HEK293 (cell line): ENCODE measurements around the gene PRDX2.
A peak's percentile ranks its signal among the peaks of the same experiment; 100 is the strongest.

Source experiments
- BCL11B ChIP-seq: fragments of 450-650 bp; formaldehyde crosslinking; IDR thresholded peaks from 2 replicates; pipeline ENCODE4 v1.5.1; 2016; ENCODE audit warnings: low read depth, missing biosample characterization, missing genetic modification characterization
- CTCF ChIP-seq: fragments of 450-650 bp; formaldehyde crosslinking; IDR thresholded peaks from 2 replicates; pipeline ENCODE4 v1.5.1; 2016; ENCODE audit warnings: missing biosample characterization, missing genetic modification characterization
- HIC1 ChIP-seq: fragments of 450-650 bp; formaldehyde crosslinking; IDR thresholded peaks from 2 replicates; pipeline ENCODE4 v1.5.1; 2016; ENCODE audit warnings: missing biosample characterization, missing genetic modification characterization
- HOXC10 ChIP-seq: sonication (generic); formaldehyde crosslinking; IDR thresholded peaks from 2 replicates; pipeline ENCODE4 v1.8.1; 2023; ENCODE audit warnings: mild to moderate bottlenecking, missing genetic modification reagents
- KLF9 ChIP-seq: fragments of 450-650 bp; formaldehyde crosslinking; IDR thresholded peaks from 2 replicates; pipeline ENCODE4 v1.5.1; 2016; ENCODE audit warnings: missing biosample characterization, missing genetic modification characterization, low read depth
- REPIN1 ChIP-seq: fragments of 450-650 bp; formaldehyde crosslinking; IDR thresholded peaks from 2 replicates; pipeline ENCODE4 v1.5.1; 2017; ENCODE audit warnings: missing biosample characterization, missing genetic modification characterization, low read depth
- TRIM28 ChIP-seq: IDR thresholded peaks from 2 replicates; pipeline ENCODE4 v1.6.1; 2011; ENCODE audit warnings: low read length, control low read depth, borderline replicate concordance
- WT1 ChIP-seq: fragments of 450-650 bp; formaldehyde crosslinking; IDR thresholded peaks from 2 replicates; pipeline ENCODE4 v1.5.1; 2016; ENCODE audit warnings: missing biosample characterization, missing genetic modification characterization
- YY2 ChIP-seq: fragments of 450-650 bp; formaldehyde crosslinking; IDR thresholded peaks from 2 replicates; pipeline ENCODE4 v1.5.1; 2016; ENCODE audit warnings: missing biosample characterization, missing genetic modification characterization
- ZEB2 ChIP-seq: fragments of 450-650 bp; formaldehyde crosslinking; IDR thresholded peaks from 2 replicates; pipeline ENCODE4 v1.5.1; 2016; ENCODE audit warnings: missing biosample characterization, missing genetic modification characterization
- ZFP3 ChIP-seq: fragments of 450-650 bp; formaldehyde crosslinking; IDR thresholded peaks from 2 replicates; pipeline ENCODE4 v1.5.1; 2016; ENCODE audit warnings: low read depth, missing biosample characterization, missing genetic modification characterization
- ZIC2 ChIP-seq: fragments of 450-650 bp; formaldehyde crosslinking; IDR thresholded peaks from 2 replicates; pipeline ENCODE4 v1.5.1; 2016; ENCODE audit warnings: missing biosample characterization, missing genetic modification characterization
- ZNF114 ChIP-seq: fragments of 450-650 bp; formaldehyde crosslinking; IDR thresholded peaks from 2 replicates; pipeline ENCODE4 v1.5.0; 2017; ENCODE audit warnings: missing biosample characterization, missing genetic modification characterization
- ZNF132 ChIP-seq: fragments of 450-650 bp; formaldehyde crosslinking; IDR thresholded peaks from 2 replicates; pipeline ENCODE4 v1.5.1; 2017; ENCODE audit warnings: missing biosample characterization, missing genetic modification characterization, borderline replicate concordance
- ZNF175 ChIP-seq: fragments of 450-650 bp; formaldehyde crosslinking; IDR thresholded peaks from 2 replicates; pipeline ENCODE4 v1.5.1; 2016; ENCODE audit warnings: missing biosample characterization, missing genetic modification characterization
- ZNF18 ChIP-seq: fragments of 450-650 bp; formaldehyde crosslinking; IDR thresholded peaks from 2 replicates; pipeline ENCODE4 v1.5.1; 2016; ENCODE audit warnings: missing biosample characterization, missing genetic modification characterization
- ZNF184 ChIP-seq: fragments of 450-650 bp; IDR thresholded peaks from 2 replicates; pipeline ENCODE4 v1.5.1; 2018; ENCODE audit warnings: missing biosample characterization, mild to moderate bottlenecking, missing genetic modification characterization
- ZNF211 ChIP-seq: fragments of 450-650 bp; formaldehyde crosslinking; IDR thresholded peaks from 2 replicates; pipeline ENCODE4 v1.5.1; 2016; ENCODE audit warnings: low read depth, missing biosample characterization, missing genetic modification characterization
- ZNF274 ChIP-seq, 2 experiments: fragments of 200-500 bp in 1 of 2; fragments of 450-650 bp in 1 of 2; sonication (Bioruptor generic) in 1 of 2; formaldehyde crosslinking in 1 of 2; IDR thresholded peaks; 2 replicates each; pipeline versions ENCODE4 v1.5.1 to v1.6.1; 2014 to 2016; ENCODE audit warnings: borderline replicate concordance in 1 of 2, inconsistent platforms in 1 of 2, low read length in 1 of 2, missing biosample characterization in 1 of 2, missing genetic modification characterization in 1 of 2
- ZNF335 ChIP-seq: fragments of 450-650 bp; formaldehyde crosslinking; conservative IDR thresholded peaks from 2 replicates; pipeline ENCODE4 v1.5.1; 2016; ENCODE audit warnings: missing biosample characterization, missing genetic modification characterization
- ZNF341 ChIP-seq: fragments of 450-650 bp; formaldehyde crosslinking; IDR thresholded peaks from 2 replicates; pipeline ENCODE4; 2016; ENCODE audit warnings: low read depth, missing biosample characterization, missing genetic modification characterization
- ZNF398 ChIP-seq: fragments of 450-650 bp; formaldehyde crosslinking; IDR thresholded peaks from 2 replicates; pipeline ENCODE4 v1.5.1; 2017; ENCODE audit warnings: missing biosample characterization, missing genetic modification characterization
- ZNF404 ChIP-seq: fragments of 450-650 bp; formaldehyde crosslinking; IDR thresholded peaks from 2 replicates; pipeline ENCODE4 v1.5.1; 2017; ENCODE audit warnings: missing biosample characterization, missing genetic modification characterization
- ZNF433 ChIP-seq: fragments of 450-650 bp; formaldehyde crosslinking; IDR thresholded peaks from 2 replicates; pipeline ENCODE4 v1.5.1; 2016; ENCODE audit warnings: missing biosample characterization, missing genetic modification characterization, low read depth
- ZNF488 ChIP-seq: fragments of 450-650 bp; formaldehyde crosslinking; IDR thresholded peaks from 2 replicates; pipeline ENCODE4 v1.5.1; 2016; ENCODE audit warnings: missing biosample characterization, missing genetic modification characterization
- ZNF521 ChIP-seq: fragments of 450-650 bp; formaldehyde crosslinking; IDR thresholded peaks from 2 replicates; pipeline ENCODE4 v1.5.1; 2017; ENCODE audit warnings: missing biosample characterization, mild to moderate bottlenecking, missing genetic modification characterization
- ZNF555 ChIP-seq: fragments of 450-650 bp; formaldehyde crosslinking; conservative IDR thresholded peaks from 2 replicates; pipeline ENCODE4 v1.5.1; 2017; ENCODE audit warnings: missing biosample characterization, mild to moderate bottlenecking, missing genetic modification characterization, inconsistent platforms
- ZNF571 ChIP-seq: fragments of 450-650 bp; formaldehyde crosslinking; IDR thresholded peaks from 2 replicates; pipeline ENCODE4 v1.5.0; 2017; ENCODE audit warnings: missing biosample characterization, missing genetic modification characterization
- ZNF600 ChIP-seq: fragments of 450-650 bp; formaldehyde crosslinking; IDR thresholded peaks from 2 replicates; pipeline ENCODE4 v1.5.1; 2016; ENCODE audit warnings: missing biosample characterization, missing genetic modification characterization
- ZNF624 ChIP-seq: fragments of 450-650 bp; formaldehyde crosslinking; IDR thresholded peaks from 2 replicates; pipeline ENCODE4 v1.5.1; 2017; ENCODE audit warnings: missing biosample characterization, missing genetic modification characterization
- ZNF777 ChIP-seq: fragments of 450-650 bp; formaldehyde crosslinking; IDR thresholded peaks from 2 replicates; pipeline ENCODE4 v1.5.1; 2017; ENCODE audit warnings: missing biosample characterization, missing genetic modification characterization, borderline replicate concordance
- ZNF837 ChIP-seq: fragments of 450-650 bp; formaldehyde crosslinking; IDR thresholded peaks from 2 replicates; pipeline ENCODE4 v1.5.1; 2016; ENCODE audit warnings: missing biosample characterization, missing genetic modification characterization

Gene PRDX2

GRCh38 chr19:12774588-12775555, 26.7 kb downstream of the PRDX2 start, which contains the start of gene HOOK2 (continued):
- TF ChIP-seq HIC1 (no peak), ZFP3 (tag by site-specific recombination) (no peak), ZNF175 (no peak), ZNF777 (tag by site-specific recombination) (no peak), ZNF404 (tag by site-specific recombination) (no peak), ZNF571 (tag by site-specific recombination) (no peak), ZNF335 (tag by site-specific recombination) (no peak; the same call in 1 of the 2 replicates), ZNF114 (tag by site-specific recombination) (no peak), ZNF184 (tag by site-specific recombination) (no peak), HOXC10 (no peak), ZNF521 (no peak), CTCF (tag by site-specific recombination) (no peak), WT1 (tag by site-specific recombination) (no peak), KLF9 (tag by site-specific recombination) (peak; percentile 92), ZNF132 (no peak), ZIC2 (tag by site-specific recombination) (no peak), ZEB2 (tag by site-specific recombination) (peak; percentile 25; the same call in 1 of the 2 replicates), ZNF211 (tag by site-specific recombination) (no peak), ZNF600 (tag by site-specific recombination) (peak; percentile 77), BCL11B (tag by site-specific recombination) (no peak), ZNF433 (tag by site-specific recombination) (no peak), ZNF398 (tag by site-specific recombination) (no peak), ZNF18 (tag by site-specific recombination) (no peak), YY2 (tag by site-specific recombination) (no peak), ZNF341 (no peak), TRIM28 (no peak), ZNF274 (IDR thresholded peaks at IDR 0.05; ENCODE audit: low read length) (no peak), ZNF274 (tag by site-specific recombination; IDR thresholded peaks at IDR 0.05; ENCODE audit: borderline replicate concordance) (no peak), REPIN1 (tag by site-specific recombination) (no peak), ZNF555 (no peak), ZNF624 (no peak), ZNF488 (no peak), ZNF837 (tag by site-specific recombination) (no peak)
